Activated naive CD4-positive, alpha-beta T cell (primary cell): Measurements from ENCODE around the gene SFN.
"Not testable (repeated sequence)": the region's sequence is repeated elsewhere in the genome, so short reads cannot be mapped to it uniquely, and the experiment has no call there.

Experiments
- DNase-seq, 4 experiments: peaks; one replicate each; lab custom pipeline; 2025; lab: John Stamatoyannopoulos, UW

Gene SFN

GRCh38 chr1:26862781-26863684, at the start of gene SFN:
SFN (plus strand) TSS chr1:26863149; CDS start chr1:26863213, 64 bp downstream.
- DNase-seq: peak in 1 of 4 experiments; percentile 30

GRCh38 chr1:26814377-26814776, 48.6 kb upstream of the SFN start:
- DNase-seq: no peak

- no peak for DNase-seq
Measured at GRCh38 chr1:26814893-26815292, 48.1 kb upstream of the SFN start.

GRCh38 chr1:26820784-26821269, 42.1 kb upstream of the SFN start:
- DNase-seq: no peak

- DNase-seq: no peak
Measured at GRCh38 chr1:26822737-26823395, 40.1 kb upstream of the SFN start.

GRCh38 chr1:26824731-26825130, 38.2 kb upstream of the SFN start:
- DNase-seq: no peak

- DNase-seq: peak; percentile 32 to 72 (median 50)
Measured at GRCh38 chr1:26826261-26827105, 36.5 kb upstream of the SFN start, which contains the start of gene ZDHHC18. ZDHHC18 (plus strand) TSS chr1:26826688; CDS start chr1:26826805, 117 bp downstream.

- DNase-seq: no peak
Measured at GRCh38 chr1:26827106-26827604, 35.8 kb upstream of the SFN start.

- no peak for DNase-seq
Measured at GRCh38 chr1:26827663-26828062, 35.3 kb upstream of the SFN start.

- DNase-seq: no peak
Measured at GRCh38 chr1:26828411-26828991, 34.4 kb upstream of the SFN start.

GRCh38 chr1:26829184-26829911, 33.6 kb upstream of the SFN start:
- DNase-seq: no peak

GRCh38 chr1:26831059-26831458, 31.9 kb upstream of the SFN start:
- DNase-seq: no peak

- no peak for DNase-seq
Measured at GRCh38 chr1:26831546-26832248, 31.3 kb upstream of the SFN start.

- no peak for DNase-seq
Measured at GRCh38 chr1:26832249-26832960, 30.5 kb upstream of the SFN start.

- DNase-seq: peak; percentile 19 to 76 (median 51)
Measured at GRCh38 chr1:26833432-26834405, 29.2 kb upstream of the SFN start.

GRCh38 chr1:26837665-26838064, 25.3 kb upstream of the SFN start:
- DNase-seq: not testable (repeated sequence)

GRCh38 chr1:26838474-26839338, 24.2 kb upstream of the SFN start:
- no peak for DNase-seq
